HG03139 (cell line): ENCODE results near the gene CHRNA4.
"Not testable (repeated sequence)": the region's sequence is repeated elsewhere in the genome, so short reads cannot be mapped to it uniquely, and the experiment has no call there.

Experiments used
- ATAC-seq: cut with Tn5 transposase; IDR thresholded peaks from one replicate; pipeline ENCODE4 v1.9.1; 2021; ENCODE audit not compliant: unreplicated experiment

The CHRNA4 gene

DNA sequence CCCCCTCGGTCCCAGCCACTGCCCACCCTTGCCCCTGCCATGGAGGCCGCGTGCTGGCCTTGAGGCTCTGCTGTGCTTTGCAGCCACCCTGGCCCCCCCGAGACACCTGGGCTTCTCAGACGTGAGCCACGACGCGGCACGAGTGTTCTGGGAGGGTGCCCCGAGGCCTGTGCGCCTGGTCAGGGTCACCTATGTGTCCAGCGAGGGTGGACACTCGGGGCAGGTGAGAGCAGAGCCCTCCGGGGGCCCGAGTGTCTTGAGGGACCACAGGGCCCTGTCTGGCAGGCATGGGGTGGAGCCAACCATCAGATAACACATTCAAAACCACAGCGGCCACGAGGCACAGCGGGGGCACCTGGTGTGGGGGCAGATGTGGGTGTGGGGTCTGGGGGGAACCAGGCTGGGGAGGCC lies 49.3 kb downstream of the CHRNA4 start:
- ATAC-seq = no peak

GRCh38 chr20:63311186-63311832 lies 49.8 kb downstream of the CHRNA4 start:
- ATAC-seq = no peak

DNA sequence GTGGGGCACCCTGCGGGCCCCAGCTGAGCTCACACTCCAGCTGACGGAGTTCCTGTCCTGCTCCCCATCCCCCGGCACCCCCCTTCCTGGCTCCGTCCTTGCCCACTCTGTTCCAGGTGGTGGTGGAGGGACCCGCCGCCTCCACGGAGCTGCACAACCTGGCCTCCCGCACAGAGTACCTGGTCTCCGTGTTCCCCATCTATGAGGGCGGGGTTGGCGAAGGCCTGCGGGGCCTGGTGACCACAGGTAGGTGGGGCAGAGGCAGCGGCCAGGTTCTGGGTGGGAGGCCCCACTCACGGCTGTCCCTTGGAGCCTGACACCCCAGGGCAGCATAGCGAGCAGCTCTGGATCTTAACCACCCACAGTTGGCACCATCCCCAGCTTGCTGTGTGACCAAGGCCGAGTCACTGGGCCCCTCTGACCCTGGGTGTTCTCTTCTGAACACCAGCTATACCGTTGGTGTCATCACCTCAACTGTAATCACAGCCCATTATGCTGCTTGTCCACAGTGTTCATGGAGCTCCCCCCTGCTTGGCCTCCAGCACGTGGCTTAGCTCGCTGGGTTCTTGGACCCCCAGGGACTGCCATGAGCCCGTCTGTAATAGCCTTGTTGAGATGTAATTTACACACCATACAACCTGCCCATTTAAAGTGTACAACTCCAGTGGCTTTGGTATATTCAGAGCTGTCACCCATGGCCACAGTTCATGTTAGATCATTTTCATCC lies 50.7 kb downstream of the CHRNA4 start:
- ATAC-seq = no peak

DNA sequence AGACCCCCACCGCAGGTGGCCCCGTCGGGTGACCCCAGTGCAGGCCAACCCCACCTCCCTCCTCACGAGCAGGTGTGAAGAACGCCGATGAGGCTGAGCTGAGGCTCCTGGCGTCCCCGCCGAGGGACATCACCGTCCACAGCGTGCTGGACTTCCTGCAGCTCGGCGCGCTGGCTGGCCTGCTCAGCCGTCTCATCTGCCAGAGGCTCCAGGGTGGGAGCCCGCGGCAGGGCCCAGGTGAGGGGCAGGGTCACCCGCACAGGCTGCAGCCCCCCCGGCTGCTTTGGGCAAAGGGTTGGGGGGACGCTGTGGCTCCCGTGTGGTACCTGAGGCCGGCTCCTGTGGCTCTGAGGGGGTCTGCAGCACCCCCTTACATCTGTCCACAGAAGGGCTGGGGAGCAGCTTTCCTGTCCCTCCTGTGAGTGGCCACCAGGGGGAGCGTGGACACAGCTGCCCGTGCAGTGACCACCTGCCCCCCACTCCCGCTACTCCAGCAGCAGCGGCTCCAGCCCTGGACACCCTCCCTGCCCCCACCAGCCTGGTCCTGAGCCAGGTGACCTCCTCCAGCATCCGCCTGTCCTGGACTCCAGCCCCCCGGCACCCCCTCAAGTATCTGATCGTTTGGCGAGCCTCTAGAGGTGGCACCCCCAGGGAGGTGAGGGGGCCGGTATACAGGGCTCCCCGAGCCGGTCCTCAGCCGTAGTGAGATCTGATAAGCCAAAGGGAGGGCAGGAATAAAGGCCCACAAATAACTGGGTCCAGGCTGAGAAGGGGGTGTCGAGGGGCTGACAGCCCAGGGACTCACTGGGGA lies 51.7 kb downstream of the CHRNA4 start:
- no peak for ATAC-seq

DNA sequence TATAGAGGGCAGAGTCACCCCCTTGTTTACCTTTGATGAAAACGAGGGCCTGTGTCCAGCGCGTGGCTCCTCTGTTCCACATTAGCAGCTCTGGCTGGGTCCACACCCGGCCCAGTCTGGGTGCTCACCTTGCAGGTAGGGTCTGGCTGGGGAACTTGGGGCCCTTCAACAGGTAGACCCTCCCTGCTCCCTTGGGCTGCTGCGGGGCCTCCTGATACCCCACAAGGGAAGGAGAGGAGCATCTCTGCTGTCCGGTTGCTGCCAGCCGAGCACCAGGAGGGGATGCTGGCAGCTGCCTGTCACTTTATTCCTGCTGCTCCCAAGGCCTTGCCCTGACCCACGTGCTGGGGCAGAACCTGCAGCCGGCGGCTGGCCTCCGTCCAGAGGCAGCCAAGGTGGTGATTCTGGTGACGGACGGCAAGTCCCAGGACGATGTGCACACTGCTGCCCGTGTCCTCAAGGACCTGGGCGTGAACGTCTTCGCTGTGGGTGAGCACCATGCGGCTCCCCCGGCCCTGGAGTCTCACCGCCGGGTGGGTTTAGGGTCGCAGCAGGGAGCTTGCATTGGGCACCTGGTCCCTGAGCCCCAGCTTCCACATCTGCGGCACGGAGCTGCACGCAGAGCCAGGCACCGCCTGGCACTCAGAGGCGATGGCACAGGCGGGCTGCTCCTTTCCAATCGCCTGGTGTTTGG lies 52.8 kb downstream of the CHRNA4 start:
- ATAC-seq = no peak

GRCh38 chr20:63307538-63308217 lies 53.5 kb downstream of the CHRNA4 start:
- no peak for ATAC-seq

DNA sequence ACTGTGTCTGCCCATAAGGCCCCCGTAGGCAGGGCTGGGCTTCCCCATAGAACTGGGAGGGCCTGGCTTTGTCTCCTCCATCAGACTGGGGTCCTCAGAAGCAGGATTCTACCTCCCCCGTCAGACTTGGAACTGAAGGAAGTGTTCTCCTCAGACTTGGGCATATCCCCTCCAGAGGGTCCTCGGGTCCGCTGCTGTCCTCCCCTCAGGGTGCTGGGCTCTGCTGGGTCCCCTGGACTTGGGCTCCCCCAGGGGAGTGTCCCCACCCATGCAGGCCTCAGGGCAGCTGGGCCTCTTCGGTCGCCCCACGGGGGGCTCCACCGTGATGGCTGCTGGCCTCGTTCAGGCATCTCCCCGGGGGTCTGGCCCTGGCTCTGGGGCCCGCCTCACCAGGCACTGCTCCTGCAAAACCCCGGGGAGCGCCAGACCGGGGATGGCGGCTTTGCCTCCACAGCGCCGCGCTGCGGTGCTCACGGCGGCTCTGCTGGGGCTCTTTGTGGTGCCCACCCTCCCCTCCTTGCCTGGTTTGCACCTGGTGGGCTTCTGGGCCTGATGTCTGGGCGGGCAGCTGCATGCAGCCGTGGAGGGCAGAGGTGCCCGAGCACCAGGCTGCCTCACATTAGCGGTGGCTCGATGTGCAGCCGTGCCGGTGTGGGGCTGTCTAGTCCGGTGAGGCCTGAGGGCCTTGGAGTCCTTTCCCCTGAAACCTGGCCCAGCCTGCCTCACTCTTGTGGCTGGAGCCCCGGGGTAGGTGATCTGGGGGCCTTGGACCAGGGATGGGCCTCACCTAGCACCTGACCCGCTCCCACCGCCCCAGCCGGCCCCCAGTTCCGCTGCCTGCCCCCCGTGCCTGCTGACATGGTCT lies 54.2 kb downstream of the CHRNA4 start:
- ATAC-seq = no peak

DNA sequence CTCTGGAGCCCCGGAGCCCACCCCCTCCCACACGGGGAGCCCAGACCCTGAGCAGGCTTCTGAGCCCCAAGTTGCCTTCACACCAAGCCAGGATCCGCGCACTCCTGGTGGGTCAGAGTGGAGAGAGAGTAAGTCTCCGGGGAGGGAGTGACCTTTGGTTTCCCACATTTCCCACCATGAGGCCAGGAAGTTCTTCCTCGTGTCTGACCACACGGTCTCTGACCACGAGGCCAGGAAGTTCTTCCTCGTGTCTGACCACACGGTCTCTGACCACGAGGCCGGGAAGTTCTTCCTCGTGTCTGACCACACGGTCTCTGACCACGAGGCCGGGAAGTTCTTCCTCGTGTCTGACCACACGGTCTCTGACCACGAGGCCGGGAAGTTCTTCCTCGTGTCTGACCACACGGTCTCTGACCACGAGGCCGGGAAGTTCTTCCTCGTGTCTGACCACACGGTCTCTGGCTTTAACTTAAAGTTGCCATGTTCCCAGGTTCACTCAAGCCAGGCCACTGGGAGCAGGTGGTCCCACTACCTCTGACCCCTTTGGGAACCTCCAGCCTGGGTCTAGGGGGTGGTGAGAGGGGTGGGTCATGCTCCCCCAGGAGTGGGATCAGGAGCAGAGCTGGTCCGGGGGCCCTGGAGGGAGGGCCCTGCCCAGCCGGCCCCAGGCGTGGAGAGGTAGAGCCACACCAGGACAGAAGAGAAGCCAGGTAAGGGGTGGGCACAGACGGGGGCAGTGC lies 55.0 kb downstream of the CHRNA4 start:
- ATAC-seq = not testable (repeated sequence)

DNA sequence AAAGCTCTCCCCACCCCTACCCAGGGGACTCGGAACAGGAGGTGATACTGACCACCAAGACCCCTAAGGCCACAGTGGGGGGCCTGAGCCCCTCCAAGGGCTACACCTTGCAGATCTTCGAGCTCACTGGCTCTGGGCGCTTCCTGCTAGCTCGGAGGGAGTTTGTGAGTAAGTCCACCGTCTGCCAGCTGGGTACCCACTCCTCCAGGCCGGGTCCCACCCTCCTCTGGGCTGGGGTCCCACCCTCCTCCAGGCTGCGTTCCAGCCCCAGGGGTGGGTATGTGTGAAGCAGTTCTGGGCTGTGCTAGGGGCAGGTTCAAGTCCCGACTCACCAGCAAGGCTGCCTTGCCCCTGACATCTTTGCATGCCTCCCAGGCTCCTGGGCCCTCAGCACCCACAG lies 55.8 kb downstream of the CHRNA4 start:
- ATAC-seq = no peak

- ATAC-seq = no peak
Measured at GRCh38 chr20:63303095-63303666, 58.0 kb downstream of the CHRNA4 start.

DNA sequence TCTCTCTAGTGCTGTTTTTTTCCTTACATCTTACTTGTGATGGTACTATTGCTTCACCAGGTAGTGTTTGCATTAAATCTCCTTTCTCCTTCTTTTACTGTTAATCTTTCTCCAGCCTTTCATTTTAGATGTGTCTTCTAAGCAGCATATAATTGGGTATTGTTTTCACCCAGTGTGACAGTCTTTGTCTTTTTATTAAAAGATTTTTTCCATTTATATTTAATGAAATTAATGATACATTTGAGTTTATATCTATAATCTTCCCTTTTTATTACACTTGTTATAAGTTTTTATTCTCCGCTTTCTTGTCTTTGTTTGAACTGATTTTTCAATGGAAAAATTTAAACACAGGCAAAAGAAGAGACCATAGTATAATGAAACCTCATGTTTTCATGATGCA lies 59.5 kb downstream of the CHRNA4 start:
- ATAC-seq = no peak

DNA sequence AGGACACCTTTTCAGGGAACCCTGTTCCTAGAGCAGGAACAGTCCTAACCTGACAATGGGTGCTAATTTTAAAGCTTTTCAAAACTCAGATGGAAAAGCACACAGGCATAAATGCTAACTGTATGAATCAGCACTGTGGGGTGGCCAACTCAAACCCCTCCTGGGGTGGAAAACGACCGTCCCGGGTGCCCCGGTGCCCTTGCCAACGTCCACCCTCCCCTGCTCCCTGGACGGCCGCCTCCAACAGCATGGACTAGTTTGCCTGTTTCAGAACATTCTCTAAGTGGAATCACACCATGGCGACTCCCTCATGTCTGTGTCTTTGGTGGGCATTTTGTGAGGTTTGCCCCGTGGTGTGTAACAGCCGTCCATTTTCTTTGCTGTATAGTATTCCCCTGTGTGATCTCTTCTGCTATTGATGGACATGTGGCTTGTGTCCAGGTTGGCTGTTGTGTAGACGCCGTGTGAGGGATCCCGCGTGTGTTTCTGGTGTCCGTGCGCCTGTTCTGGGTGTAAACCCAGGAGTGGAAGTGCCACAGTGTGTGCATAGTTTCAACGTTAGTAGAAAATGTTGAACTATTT lies 62.3 kb downstream of the CHRNA4 start:
- ATAC-seq = no peak

GRCh38 chr20:63297796-63298572 lies 63.2 kb downstream of the CHRNA4 start:
- ATAC-seq = no peak

DNA sequence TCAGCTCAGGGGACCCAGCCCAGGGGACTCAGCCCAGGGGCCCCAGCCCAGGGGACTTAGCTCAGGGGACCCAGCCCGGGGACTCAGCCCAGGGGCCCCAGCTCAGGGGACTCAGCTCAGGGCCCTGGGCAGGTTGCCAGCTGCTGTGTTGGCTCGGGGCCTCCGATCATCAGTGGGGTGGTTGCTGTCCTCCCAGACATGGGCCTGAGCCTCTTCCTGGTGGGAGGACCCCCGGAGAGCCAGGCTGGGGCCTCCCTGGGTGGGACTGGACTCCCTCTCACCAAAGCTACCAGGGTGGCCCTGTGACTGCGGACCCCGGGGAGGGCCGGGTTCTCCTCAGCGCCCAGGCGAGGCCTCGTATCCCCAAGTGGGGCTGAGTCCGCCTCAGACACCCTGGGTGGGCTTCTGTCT lies 63.8 kb downstream of the CHRNA4 start:
- ATAC-seq = no peak

- no peak for ATAC-seq
Measured at GRCh38 chr20:63296531-63297299, 64.4 kb downstream of the CHRNA4 start.

- ATAC-seq = no peak
Measured at GRCh38 chr20:63295846-63296245, 65.3 kb downstream of the CHRNA4 start.

GRCh38 chr20:63295422-63295821 lies 65.7 kb downstream of the CHRNA4 start:
- no peak for ATAC-seq
